Esophagus squamous epithelium (tissue), 4 donors: ENCODE data around the gene KRTAP19-2.

Experiments used
- CTCF ChIP-seq, 6 experiments: fragments of 450-650 bp in 4 of 6; fragments of 200-600 bp in 2 of 6; sonication (generic) in 2 of 6; IDR thresholded peaks; one replicate each; pipeline ENCODE4 v1.5.1; 2016 to 2019; ENCODE audit warnings: antibody characterized with exemption in 6 of 6, mild to moderate bottlenecking in 4 of 6, moderate library complexity in 4 of 6
- POLR2A ChIP-seq, 4 donors: fragments of 450-650 bp; IDR thresholded peaks; one replicate each; pipeline ENCODE4 v1.6.1; 2017; ENCODE audit warnings: antibody characterized with exemption in 4 of 4, mild to moderate bottlenecking in 4 of 4, moderate library complexity in 3 of 4

GRCh38 chr21:30443226-30443625 is 44.0 kb downstream of the KRTAP19-2 start:
- TF ChIP-seq CTCF (IDR thresholded peaks at IDR 0.05) (no peak), POLR2A (IDR thresholded peaks at IDR 0.05) (no peak)
